AG08396 (cell line): ENCODE data around the gene NEU4.
"Not testable (repeated sequence)": the region's sequence is repeated elsewhere in the genome, so short reads cannot be mapped to it uniquely, and the experiment has no call there.

Source experiments
- DNase-seq: peaks from one replicate; pipeline ENCODE4 v3.0.0; 2012; ENCODE audit warnings: low spot score, mixed read lengths

NEU4 gene

GRCh38 chr2:241833756-241834526 is 24.9 kb downstream of the NEU4 start:
- DNase-seq = not testable (repeated sequence)

DNA sequence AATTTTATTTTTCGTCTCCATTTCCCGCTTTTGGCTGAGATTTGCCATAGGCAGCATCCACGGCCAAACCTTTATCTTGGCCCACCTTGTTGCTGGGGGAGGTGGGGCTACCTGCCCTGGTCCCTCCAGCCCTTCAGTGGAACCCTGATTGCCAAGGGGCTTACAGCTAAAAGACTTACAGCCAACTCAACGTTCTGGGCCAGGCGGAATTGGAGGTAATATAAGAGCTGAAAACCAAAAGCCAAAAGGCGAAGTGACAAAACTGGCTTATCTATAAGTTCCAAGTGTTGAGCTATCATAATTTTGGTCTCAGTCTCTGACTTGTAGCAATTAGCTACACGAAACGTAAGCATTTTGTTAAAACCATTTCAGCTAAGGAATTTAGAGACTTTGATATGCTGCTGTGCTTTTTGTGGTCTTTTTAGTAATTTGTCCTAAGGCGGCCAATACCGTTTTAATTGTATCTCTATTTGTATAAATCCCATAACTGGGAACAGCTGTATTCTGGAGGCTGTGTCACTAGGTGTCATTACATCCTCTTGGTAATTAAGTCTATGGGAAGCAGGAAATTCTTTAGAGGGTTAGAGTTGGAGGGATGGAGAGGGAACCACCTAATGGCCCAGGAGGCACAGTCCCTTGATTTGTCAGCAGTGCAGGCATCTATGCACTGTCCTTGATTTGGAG is 25.7 kb downstream of the NEU4 start:
- DNase-seq = no peak

DNA sequence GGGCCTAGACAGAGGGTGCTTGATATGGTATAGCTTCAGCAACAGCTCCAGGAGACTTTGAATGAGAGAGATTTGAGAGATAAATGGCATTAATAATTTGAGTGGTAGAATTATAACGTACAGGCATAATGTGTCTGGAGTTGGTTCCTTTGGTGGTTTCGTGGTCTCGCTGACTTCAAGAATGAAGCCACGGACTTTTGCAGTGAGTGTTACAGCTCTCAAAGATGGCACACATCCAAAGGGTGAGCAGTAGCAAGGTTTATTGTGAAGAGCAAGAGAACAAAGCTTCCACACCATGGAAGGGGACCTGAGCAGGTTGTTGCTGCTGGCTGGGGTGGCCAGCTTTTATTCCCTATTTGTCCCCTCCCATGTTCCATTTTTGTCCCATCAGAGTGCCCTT is 26.6 kb downstream of the NEU4 start:
- DNase-seq = no peak

- no peak for DNase-seq
Measured at GRCh38 chr2:241836292-241836691, 27.3 kb downstream of the NEU4 start.

- DNase-seq = no peak
Measured at GRCh38 chr2:241837197-241837965, 28.4 kb downstream of the NEU4 start.

- DNase-seq = peak; percentile 17
Measured at GRCh38 chr2:241841181-241842066, 32.4 kb downstream of the NEU4 start.

DNA sequence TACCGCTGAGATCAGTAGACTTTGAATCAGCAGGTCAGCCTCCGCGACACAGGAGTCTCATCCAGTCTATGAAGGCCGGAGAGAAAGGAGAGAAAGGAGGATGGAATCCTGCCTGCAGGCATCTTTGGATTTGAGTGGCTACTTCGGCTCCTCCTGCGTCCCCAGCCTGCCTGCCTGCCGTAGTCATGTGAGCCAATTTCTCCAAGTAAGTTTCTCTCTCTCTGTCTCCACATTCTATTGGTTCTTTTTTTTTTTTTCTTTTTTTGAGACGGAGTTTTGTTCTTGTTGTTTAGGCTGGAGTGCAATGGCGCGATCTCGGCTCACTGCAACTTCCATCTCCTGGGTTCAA is 33.0 kb downstream of the NEU4 start:
- no peak for DNase-seq

GRCh38 chr2:241842620-241843211 is 33.7 kb downstream of the NEU4 start:
- DNase-seq = no peak

- DNase-seq = no peak
Measured at GRCh38 chr2:241843321-241844065, 34.5 kb downstream of the NEU4 start.

DNA sequence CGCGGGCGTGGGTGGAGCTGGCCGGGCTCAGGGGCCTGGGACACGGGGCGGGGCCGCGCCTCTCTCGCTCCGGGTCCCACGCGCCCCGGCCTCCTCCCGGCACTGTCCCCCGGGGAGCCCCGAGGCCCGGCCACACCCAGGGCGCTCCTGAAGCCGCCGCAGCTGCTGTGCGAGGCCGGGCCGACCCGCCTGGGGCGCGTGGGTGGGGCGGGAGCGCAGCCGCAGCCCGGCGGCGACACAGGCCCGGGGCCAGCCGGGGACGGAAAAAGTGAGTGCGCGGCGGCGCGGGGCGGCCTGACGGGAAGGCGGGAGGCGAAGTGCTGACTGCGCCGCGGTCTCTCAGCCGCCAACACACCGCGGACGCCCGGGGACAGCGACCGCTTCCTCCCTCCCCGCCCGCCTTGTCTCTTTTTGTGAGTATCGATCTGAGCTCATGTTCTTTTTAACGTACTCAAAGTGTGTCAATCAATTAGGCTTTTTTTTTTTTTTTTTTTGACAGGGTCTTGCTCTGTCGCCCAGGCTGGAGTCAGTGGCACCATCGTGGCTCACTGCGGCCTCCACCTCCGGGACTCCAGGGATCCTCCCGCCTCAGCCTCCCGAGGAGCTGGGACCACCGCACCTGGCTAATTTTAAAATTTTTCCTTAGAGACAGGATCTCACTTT is 35.2 kb downstream of the NEU4 start:
- DNase-seq = peak; percentile 91

DNA sequence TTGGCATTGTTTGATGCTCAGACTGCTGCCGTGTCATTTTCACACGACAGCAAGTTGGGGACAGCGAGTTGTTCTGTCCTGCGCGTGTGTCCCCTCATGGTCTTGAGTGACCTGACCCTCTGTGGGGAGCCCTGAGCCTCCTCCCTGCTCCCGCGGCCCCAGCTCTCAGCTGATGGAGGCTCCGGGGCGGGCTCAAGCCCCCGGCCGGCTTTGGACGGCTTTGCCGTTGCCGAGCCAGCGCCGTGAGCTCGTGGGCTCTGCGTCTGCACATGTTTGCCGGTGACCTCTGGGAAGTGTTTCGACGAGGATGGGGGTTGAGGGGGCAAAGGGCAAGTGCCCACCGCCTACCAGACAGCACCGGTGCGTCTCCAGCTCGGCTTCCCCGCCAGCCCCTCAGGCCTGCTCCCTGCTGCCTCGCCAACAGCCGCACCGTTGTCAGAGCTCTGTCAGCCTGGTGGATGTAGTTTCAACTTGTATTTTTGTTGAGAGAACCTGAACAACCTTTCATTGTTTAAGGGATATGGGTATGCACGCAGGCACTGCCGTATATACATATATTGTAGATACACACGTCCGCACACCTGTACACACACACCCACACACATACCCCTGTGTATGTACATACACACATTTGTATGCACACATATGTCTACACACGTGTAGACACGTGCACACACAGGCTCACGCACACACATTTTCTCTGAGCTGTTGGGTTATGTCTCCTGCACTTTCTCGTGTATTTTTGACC is 36.0 kb downstream of the NEU4 start:
- no peak for DNase-seq

GRCh38 chr2:241846406-241846805 is 37.4 kb downstream of the NEU4 start:
- DNase-seq = no peak

DNA sequence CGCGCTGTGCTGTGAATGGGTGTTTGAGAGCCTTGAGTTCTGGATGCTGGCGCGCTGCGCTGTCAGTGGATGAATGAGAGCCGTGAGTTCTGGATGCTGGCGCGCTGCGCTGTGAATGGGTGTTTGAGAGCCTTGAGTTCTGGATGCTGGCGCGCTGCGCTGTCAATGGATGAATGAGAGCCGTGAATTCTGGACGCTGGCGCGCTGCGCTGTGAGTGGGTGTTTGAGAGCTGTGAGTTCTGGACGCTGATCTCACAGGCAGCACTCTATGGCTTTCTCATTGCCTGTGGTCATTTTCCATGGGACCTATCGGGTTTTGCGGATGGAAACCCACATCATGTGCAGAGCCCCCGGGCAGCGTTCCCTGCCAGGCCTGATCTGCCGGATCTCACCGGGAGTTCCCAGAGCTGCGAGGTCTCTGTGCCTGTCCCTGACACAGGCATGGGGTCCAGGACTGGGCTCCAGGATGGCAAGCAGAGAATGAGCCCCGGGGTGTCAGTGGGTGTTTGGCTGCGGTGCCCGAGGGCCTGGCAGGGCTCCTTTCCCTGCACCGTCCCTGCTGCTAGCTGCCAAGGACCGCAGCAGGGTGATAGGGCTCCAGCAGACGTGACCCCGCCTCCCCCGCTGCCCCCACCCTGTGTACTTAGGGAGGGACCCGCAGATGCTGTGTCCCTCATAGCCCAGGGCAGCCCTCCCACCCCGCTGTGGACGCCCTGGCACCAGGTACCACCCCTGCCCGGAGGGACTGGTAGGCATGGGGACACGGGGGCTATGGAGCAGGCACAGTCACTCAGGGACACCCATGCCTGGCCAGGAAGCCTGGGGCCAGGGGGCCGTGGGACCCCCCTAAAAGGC is 40.0 kb downstream of the NEU4 start:
- DNase-seq = no peak

- no peak for DNase-seq
Measured at GRCh38 chr2:241849616-241850543, 40.9 kb downstream of the NEU4 start.

DNA sequence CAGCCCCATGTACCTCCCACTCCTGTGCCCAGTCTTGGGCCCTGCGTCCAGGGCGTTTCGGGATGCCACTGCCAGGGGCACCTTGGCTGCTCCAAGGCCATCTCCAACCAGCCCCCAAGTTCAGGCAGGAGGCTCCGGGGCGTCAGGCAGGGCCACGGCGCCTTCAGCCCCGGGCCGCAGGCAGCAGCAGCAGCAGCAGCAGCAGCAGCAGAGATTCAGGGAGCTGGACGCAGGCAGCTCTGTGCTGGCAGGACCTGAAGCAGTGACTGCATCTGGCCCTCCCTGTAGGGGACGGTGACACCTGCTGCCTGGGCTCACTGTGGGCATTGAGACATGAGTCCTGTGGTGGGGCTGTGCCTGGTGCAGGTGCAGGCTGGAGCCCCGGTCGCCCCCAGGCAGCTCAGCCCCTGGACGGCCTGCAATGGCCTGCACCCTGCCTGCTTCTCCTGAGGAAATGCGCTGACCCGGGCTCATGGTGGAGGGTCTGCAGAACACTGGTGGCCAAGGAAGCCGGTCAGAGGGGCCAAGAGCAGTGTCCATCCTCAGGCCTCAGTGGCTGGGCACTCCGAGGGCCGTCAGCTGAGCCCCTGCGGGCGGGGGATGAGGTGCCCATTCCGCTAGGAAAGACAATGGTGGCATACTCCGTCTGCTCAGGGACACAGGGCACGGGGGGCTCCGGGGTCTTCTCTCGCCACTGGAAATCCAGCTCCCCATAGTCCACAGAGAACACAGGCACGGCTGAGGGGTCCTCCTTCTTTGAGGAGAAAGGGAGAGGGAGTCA is 41.7 kb downstream of the NEU4 start:
- DNase-seq = no peak

DNA sequence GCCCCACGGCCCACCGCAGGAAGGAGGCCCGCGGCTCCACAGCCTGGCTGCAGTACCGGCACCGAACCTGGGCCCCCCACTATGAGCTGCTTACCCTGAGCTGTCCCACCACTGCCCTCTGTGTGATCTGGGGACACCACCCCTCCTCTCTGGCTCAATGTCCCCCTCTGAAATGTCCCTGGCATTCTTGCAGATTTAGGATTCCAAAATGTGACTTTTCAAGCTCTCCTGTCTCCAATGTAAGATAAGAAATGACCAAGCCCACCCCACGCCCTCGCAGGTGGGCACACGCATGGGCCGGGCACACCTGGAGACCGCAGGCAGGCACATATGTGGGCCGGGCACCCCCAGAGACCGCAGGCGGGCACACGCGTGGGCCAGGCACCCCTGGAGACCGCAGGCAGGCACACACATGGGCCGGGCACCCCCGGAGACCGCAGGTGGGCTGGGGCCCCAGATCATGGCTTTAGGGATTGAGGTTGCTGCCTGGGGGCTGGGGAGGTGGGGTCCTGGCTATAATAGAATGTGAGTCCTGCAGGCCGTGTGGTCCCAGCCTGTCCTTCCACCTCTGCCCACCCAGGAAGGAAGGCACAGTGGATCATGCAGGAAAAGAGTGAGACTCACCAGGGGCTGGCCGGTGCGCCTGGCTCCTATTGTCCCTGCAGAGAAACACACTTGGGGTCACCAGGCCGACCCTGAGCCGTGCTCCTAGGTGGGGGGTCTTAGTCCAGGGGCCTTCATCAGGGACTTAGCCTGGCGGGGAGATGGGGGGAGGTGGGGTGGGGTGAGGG is 42.5 kb downstream of the NEU4 start:
- DNase-seq = no peak
